T47D (cell line): ENCODE results near the gene CALCOCO2.

Source experiments
- DNase-seq, 2 experiments: peaks; one replicate each; pipeline versions ENCODE4 v3.0.0 to v3.0.0-alpha.2; 2011 to 2012; ENCODE audit warnings: low read depth in 1 of 2, low spot score in 1 of 2
- JUND ChIP-seq: IDR thresholded peaks from 2 replicates; pipeline ENCODE4 v1.6.1; 2012; ENCODE audit warnings: low read depth
- in situ Hi-C: cut with HindIII; loops from 2 replicates; pipeline ENCODE4 v1.10.0; 2016; ENCODE audit warnings: low sequenced_read_pairs, low pct_unique_long_range_greater_than_20kb

Gene CALCOCO2

DNA sequence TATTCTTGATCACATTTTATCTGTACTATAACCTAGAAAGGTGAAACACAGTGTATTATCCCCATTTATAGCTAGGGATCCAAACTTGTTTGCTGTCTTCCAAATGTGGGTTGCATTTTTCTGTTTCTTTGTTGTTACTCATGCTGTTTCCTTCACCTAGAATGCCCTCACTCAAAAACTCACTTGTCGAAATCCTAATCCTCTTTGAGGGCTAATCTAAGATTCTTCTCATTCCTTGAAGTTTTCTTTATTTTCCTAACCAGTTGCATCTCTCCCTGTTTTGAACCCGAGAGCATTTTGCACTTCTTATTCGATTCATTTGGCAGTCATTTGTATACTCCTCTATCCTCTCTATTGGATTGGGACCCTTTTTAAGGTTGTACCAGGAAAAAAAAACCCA lies 9.6 kb downstream of the CALCOCO2 start:
- no peak for DNase-seq
- TF ChIP-seq JUND: no peak
- in situ Hi-C loops: no loop called here

DNA sequence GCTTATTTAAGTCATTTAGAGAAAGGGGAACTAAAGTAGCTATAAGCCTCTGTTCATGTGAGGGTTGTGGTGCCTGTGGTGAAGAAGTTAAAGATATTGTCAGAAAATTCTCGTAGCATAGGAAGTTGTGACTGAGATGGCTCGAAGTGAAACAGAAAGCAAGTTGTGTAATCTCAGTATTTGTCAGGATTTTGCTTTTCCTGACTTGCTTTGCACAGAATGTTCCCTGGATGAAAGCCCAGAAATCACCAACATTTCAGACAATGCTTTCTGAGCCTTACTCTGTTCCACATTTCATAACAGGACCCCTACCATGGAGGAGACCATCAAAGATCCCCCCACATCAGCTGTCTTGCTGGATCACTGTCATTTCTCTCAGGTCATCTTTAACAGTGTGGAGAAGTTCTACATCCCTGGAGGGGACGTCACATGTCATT lies 10.6 kb downstream of the CALCOCO2 start:
- DNase-seq: no peak
- TF ChIP-seq JUND: no peak
- in situ Hi-C loops: no loop called here

DNA sequence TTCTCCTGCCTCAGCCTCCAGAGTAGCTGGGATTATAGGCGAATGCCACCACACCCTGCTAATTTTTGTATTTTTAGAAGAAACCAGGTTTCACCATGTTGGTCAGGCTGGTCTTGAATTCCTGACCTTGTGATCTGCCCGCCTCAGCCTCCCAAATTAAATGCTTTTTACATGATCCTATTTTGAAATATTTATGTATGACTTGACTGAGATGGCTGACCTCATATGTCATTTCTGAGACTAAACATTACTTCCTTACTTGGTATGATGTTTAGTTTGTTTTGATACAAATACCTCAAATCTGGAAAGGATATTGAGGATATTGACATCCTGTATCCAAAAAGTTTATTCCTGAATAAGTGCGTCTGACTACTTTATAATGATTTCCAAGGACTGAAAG lies 11.9 kb downstream of the CALCOCO2 start:
- in situ Hi-C loops: no loop called here

DNA sequence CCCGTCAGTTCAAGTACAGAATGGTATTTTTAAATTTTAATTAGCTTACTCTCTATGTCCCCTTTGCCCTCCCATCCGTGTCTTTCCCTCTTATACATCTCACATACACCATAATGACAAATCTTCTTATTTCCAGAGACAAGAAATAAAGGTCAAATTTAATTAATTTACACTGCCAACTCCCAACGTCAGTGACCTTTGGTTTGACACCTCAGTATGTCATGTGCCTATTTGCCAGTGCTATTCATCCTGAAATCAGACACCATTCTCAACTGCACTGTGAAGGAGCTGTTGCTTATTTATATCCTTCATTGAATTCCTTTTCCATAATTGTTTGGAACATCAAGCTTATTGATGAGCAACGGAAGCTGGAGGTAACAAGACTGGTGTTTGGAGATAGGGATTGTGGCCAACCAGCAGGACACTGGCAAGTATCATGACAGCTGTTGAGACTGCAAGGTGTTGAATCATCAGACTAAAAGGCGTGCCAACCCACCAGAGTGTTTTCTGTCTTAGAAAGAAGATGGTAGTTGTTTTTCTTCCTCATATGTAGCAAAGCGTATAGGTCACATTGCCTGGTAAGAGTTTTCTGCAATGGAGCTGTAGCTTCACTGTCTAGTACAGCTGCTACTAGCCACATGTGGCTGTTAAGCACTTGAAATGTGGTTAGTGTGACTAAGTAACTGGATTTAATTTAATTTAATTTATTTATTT lies 12.5 kb downstream of the CALCOCO2 start:
- no peak for DNase-seq
- TF ChIP-seq JUND: no peak
- in situ Hi-C loops: no loop called here

More for the DNA sequence above, 11.9 kb downstream of the CALCOCO2 start:
- no peak for TF ChIP-seq JUND
- no peak for DNase-seq

DNA sequence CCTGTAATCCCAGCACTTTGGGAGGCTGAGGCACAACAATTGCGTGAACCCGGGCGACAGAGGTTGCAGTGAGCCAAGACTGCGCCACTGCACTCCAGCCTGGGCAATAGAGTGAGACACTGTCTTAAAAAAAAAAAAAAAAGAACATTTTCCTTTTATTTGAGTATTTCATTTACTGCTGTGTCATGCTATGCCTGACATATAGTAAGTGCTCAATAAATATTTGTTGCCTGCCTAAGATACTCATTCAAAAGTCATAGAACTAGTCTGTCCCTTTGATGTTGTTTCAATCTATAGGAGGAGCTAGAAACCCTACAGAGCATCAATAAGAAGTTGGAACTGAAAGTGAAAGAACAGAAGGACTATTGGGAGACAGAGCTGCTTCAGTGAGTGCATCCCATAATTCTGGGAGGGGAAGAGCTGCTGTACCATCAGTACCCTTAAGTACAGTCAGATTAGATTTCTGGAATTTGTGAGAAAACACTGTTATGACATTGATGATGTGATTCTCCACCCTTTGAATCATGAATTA lies 20.0 kb downstream of the CALCOCO2 start:
- in situ Hi-C loops: no loop called here
- no peak for TF ChIP-seq JUND
- DNase-seq: no peak

DNA sequence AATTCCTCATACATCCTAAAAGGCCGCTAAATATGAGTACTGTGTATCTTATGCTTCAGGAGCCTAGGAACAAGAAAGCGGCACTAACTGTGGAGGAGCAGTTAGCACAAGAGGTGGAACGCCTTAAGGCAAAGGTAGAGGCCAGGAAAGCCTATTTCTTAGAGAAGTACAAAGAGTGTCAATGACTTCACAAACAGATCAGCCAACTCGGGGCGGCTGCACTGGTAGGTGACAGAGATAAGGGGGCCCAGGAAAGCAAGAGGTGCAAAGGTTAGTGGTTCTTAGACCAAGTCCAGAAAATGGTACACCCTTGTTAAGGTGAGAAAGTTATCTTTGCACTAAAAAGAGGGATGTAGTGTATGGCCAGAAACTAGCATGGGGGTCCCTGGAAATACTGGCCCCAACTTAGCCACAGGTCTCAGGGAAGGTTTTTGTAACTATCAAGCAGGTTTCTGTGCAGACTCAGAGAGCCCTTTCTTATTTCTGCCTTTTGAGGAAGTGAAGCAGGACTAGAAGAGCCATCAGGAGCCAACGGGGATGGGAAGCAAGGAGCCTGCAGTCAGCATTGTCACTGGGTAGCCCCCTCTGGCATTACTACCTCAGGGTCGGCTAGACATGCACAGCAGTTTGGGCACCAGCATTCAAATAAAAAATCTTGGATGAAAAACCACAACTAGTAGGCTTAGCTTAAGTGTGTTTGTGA lies 24.1 kb downstream of the CALCOCO2 start:
- in situ Hi-C loops: no loop called here
- no peak for DNase-seq
- TF ChIP-seq JUND: no peak

DNA sequence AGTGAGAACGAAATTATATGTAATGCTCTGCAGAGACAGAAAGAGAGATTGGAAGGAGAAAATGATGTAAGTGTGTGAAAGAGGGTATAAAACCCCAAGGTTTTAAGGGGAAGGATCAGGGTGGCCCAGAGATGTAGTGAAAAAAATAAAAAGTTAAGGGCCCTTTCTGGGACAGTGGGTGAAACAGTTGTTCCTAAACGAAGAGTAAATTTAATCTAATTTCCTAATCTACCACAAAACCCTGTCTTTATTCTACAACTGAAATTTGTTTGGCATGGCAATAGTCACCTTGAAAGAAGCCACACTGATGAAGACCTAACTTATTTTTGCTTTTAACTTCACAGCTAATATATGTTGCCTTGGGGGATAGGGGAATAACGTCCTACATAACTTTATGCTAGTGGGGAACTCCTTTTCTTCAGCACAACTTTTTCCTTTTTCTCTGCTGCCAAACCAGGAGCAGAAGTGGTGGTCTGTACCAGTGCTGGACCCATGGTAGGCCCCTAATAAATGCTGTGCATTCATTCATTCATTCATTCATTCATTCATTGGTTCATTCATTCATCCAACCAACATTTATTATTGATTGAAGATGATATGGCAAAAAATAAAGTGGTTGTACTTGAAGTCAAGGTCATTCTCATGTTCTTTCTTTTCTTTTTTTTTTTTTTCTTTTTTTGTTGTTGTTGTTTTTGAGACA lies 25.4 kb downstream of the CALCOCO2 start:
- DNase-seq: no peak
- in situ Hi-C loops: no loop called here
- no peak for TF ChIP-seq JUND

DNA sequence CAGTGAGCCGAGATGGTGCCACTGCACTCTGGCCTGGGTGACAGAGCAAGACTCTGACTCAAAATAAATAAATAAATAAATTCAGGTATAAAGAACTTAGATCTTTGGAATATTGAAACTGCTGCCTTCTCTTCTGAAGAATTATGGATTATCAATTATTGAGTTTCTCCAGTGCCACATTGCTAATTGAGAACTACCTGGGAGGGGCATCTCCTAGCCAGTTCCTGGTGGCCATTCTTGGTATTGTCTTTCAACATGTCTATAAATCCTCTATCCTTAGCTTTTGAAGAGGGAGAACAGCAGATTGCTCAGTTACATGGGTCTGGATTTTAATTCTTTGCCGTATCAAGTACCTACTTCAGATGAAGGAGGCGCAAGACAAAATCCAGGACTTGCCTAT lies 29.2 kb downstream of the CALCOCO2 start:
- no peak for TF ChIP-seq JUND
- DNase-seq: no peak
- in situ Hi-C loops: no loop called here

DNA sequence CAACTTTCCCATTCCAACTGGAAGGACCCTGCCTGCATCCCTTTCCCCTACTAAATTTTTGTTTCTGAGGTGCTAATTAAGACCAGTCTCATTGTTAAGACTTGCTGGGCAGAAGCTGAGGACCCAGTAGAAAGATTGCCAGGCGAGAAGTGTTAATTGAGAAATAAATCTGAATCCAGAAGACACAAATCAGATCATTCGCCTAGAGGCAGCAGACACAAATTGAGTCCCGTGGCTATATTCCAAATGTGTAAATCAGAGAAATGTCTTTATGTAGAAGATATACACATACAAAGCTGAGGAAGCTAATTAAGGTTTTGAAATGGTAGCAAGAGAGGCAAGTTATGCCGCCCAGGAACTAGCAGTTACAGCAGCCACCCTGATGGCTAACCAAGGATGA lies 29.6 kb downstream of the CALCOCO2 start:
- no peak for DNase-seq
- in situ Hi-C loops: no loop called here
- TF ChIP-seq JUND: no peak

DNA sequence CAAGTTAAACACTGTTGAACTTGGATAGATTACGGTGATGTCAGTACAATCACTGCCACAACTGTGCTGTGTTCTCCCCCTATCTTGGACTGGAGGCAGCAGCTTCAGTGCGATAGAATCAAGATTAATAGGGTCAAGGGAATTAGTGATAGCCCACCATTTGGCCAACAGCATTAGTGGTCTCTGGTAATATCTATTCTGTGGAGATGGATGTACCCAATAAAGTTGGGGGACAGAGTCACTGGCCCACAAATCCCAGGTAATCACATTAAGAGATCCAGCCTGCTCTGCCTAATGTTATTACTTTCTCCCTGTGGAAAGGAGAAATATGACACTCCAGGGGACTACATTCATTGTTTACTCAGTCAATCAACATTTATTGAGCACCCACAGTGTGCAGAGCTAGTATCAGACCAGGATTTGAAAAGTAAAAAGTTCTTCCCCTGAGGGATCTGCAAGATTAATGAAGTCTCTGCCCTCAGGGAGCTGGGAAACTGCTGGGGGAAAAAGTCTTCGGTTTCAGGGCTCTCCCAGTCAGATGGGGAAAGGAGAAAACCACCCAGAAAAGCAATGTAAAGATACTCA lies 38.2 kb downstream of the CALCOCO2 start:
- in situ Hi-C loops: no loop called here
- no peak for TF ChIP-seq JUND
- DNase-seq: no peak

DNA sequence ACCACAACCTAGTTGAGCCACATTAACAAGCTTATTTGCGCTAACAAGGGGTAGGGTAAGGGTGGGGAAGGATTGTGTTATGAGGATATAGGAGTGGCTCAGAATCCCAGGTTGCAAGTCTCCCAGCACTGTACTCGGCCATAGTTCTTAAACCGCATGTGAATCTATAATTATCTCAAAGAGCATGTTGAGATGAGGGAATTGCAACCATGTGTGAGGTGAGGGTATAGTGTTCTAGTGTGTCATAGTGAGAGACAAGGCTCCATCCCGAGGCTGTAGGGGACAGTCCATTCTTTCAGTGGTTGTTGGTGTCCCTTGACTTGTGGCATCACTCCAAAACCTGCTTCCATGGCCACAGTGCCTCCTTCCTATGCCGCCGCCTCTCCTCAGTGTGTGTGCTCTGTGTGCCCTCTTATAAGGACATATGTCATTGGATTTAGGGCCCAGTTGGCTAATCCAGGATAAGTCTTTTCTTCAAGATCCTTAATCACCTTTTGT lies 39.0 kb downstream of the CALCOCO2 start:
- TF ChIP-seq JUND: no peak
- no peak for DNase-seq
- in situ Hi-C loops: no loop called here

DNA sequence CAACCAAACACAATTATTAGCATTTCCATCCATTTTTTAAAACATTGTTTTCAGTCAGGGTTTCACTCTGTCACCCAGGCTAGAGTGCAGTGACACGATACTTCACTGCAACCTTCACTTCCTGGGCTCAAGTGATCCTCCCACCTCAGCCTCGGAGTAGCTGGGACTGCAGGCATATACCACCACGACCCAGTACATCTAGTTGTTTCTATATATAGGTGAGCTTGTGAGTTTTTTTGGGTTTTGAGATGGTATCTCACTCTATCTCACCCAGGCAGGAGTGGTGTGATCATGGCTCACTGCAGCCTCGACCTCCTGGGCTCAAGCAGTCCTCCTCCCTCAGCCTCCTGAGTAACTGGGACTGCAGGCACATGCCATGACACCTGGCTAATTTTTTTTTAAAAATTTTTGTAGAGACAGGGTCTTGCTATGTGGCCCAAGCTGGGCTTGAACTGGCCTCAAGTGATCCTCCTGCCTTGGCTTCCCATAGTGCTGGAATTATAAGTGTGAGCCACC lies 40.3 kb downstream of the CALCOCO2 start:
- no peak for DNase-seq
- TF ChIP-seq JUND: no peak
- in situ Hi-C loops: no loop called here
